ENCODE data around the gene ELAVL4.

DNA sequence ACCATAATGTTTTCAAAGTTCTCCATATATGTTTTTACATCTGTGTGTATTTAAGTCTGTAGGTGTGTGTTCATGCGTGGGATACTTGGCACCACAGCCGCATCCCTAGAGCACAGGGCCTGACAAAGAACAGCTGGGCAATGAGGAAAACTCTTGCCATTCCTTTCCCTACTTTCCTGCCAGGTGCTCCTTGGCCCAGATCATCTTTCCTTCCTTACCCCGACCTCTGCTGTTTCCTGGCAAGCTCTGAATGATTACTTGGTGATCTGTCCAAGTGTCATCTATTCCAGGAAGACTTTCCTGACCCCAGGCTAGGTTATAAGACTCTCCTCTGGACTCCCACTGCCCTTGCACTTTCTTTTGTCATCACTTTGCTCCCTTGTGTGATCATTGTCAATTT is 123.6 kb downstream of the ELAVL4 start:
- TF ChIP-seq, protein P1, sequence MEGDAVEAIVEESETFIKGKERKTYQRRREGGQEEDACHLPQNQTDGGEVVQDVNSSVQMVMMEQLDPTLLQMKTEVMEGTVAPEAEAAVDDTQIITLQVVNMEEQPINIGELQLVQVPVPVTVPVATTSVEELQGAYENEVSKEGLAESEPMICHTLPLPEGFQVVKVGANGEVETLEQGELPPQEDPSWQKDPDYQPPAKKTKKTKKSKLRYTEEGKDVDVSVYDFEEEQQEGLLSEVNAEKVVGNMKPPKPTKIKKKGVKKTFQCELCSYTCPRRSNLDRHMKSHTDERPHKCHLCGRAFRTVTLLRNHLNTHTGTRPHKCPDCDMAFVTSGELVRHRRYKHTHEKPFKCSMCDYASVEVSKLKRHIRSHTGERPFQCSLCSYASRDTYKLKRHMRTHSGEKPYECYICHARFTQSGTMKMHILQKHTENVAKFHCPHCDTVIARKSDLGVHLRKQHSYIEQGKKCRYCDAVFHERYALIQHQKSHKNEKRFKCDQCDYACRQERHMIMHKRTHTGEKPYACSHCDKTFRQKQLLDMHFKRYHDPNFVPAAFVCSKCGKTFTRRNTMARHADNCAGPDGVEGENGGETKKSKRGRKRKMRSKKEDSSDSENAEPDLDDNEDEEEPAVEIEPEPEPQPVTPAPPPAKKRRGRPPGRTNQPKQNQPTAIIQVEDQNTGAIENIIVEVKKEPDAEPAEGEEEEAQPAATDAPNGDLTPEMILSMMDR (conservative IDR thresholded peaks at IDR 0.05; ENCODE audit: low read length) = no peak
- TF ChIP-seq EZH2phosphoT487 (IDR thresholded peaks at IDR 0.05; ENCODE audit: borderline replicate concordance) = no peak
